CD14-positive monocyte (primary cell): ENCODE results near the gene ZNF223. TPM values are rescaled to one million over a fixed set of nuclear protein-coding genes. Genes with fewer than 3 reads are reported as not detected.

Experiments
- DNase-seq, 3 donors: peaks; one replicate each; pipeline ENCODE4 v3.0.0-alpha.2; 2011 to 2022
- H2AFZ ChIP-seq: 2 replicates; pipeline ENCODE4 v1.6.0; 2012; ENCODE audit warnings: mild to moderate bottlenecking, low read depth, low read length, inconsistent platforms; ENCODE audit not compliant: insufficient read depth, poor library complexity, severe bottlenecking
- H3K27ac ChIP-seq, 2 donors: 1 replicate in 1 of 2; 2 replicates in 1 of 2; pipeline ENCODE4 v1.5.1; 2012 to 2013; ENCODE audit warnings: low read length in 2 of 2, control low read depth in 1 of 2, inconsistent platforms in 1 of 2, low read depth in 1 of 2, mild to moderate bottlenecking in 1 of 2
- H3K27me3 ChIP-seq, 2 donors: one replicate each; pipeline versions ENCODE4 v1.6.0 to v1.6.1; 2011 to 2013; ENCODE audit warnings: low read length in 2 of 2; ENCODE audit not compliant: control insufficient read depth in 2 of 2, insufficient read depth in 2 of 2
- H3K36me3 ChIP-seq, 2 donors: replicated peaks in 1 of 2; 1 replicate in 1 of 2; 2 replicates in 1 of 2; pipeline versions ENCODE4 v1.5.1 to v1.6.1; 2012 to 2013; ENCODE audit warnings: low read length in 2 of 2, control low read depth in 1 of 2, inconsistent platforms in 1 of 2, mild to moderate bottlenecking in 1 of 2; ENCODE audit not compliant: insufficient read depth in 2 of 2, control insufficient read depth in 1 of 2
- H3K4me1 ChIP-seq, 2 donors: 1 replicate in 1 of 2; 2 replicates in 1 of 2; pipeline versions ENCODE4 v1.5.1 to v1.6.1; 2012 to 2013; ENCODE audit warnings: low read length in 2 of 2, control low read depth in 1 of 2, inconsistent platforms in 1 of 2, mild to moderate bottlenecking in 1 of 2, moderate library complexity in 1 of 2; ENCODE audit not compliant: insufficient read depth in 2 of 2, control insufficient read depth in 1 of 2
- H3K4me2 ChIP-seq: replicated peaks from 2 replicates; pipeline ENCODE3; 2012; ENCODE audit warnings: low read length, moderate library complexity, mild to moderate bottlenecking; ENCODE audit not compliant: poor library complexity, severe bottlenecking; ENCODE audit errors: extremely low read depth
- H3K4me3 ChIP-seq, 3 experiments: fragments of 200-600 bp in 1 of 3; sonication (generic) in 1 of 3; replicated peaks in 1 of 3; 1 replicate in 2 of 3; 2 replicates in 1 of 3; pipeline ENCODE4 v1.5.1; 2011 to 2013; ENCODE audit warnings: low read length in 3 of 3, mild to moderate bottlenecking in 3 of 3, control low read depth in 2 of 3, low read depth in 2 of 3, inconsistent platforms in 1 of 3, moderate library complexity in 1 of 3
- H3K79me2 ChIP-seq: 2 replicates; pipeline ENCODE4 v1.6.0; 2012; ENCODE audit warnings: mild to moderate bottlenecking, control low read depth, inconsistent platforms, low read length, moderate library complexity; ENCODE audit not compliant: insufficient read depth
- H3K9ac ChIP-seq: 2 replicates; pipeline ENCODE4 v1.6.0; 2017; ENCODE audit warnings: low read length, mild to moderate bottlenecking; ENCODE audit not compliant: insufficient read depth, poor library complexity, severe bottlenecking
- H3K9me3 ChIP-seq, 2 donors: replicated peaks in 1 of 2; 1 replicate in 1 of 2; 2 replicates in 1 of 2; pipeline versions ENCODE4 v1.5.1 to v1.6.1; 2012 to 2013; ENCODE audit warnings: low read length in 2 of 2, control low read depth in 1 of 2; ENCODE audit not compliant: control insufficient read depth in 1 of 2, insufficient read depth in 1 of 2
- H4K20me1 ChIP-seq: 2 replicates; pipeline ENCODE4 v1.6.0; 2012; ENCODE audit warnings: mild to moderate bottlenecking, low read length, control low read depth, moderate library complexity; ENCODE audit not compliant: insufficient read depth
- H3K27ac Mint-ChIP-seq, 7 donors: one replicate each; pipeline ENCODE4 v1.8.0; 2020; ENCODE audit warnings: mild to moderate bottlenecking in 7 of 7, mixed read lengths in 7 of 7, moderate library complexity in 6 of 7, inconsistent platforms in 2 of 7
- H3K27me3 Mint-ChIP-seq, 3 donors: one replicate each; pipeline ENCODE4 v1.8.0; 2021 to 2022; ENCODE audit warnings: low read depth in 3 of 3, mild to moderate bottlenecking in 3 of 3, mixed read lengths in 3 of 3, moderate library complexity in 3 of 3, inconsistent platforms in 1 of 3
- H3K36me3 Mint-ChIP-seq, 2 donors: one replicate each; pipeline ENCODE4 v1.8.0; 2020; ENCODE audit warnings: mixed read lengths in 2 of 2, inconsistent platforms in 1 of 2, mild to moderate bottlenecking in 1 of 2
- H3K4me1 Mint-ChIP-seq: one replicate; pipeline ENCODE4 v1.8.0; 2020; ENCODE audit warnings: mild to moderate bottlenecking, mixed read lengths
- H3K4me3 Mint-ChIP-seq, 2 donors: one replicate each; pipeline ENCODE4 v1.8.0; 2020; ENCODE audit warnings: mild to moderate bottlenecking in 2 of 2, mixed read lengths in 2 of 2, moderate library complexity in 1 of 2
- H3K9me3 Mint-ChIP-seq, 7 donors: one replicate each; pipeline ENCODE4 v1.8.0; 2020 to 2022; ENCODE audit warnings: mixed read lengths in 7 of 7, mild to moderate bottlenecking in 6 of 7, moderate library complexity in 6 of 7, inconsistent platforms in 2 of 7
- CTCF ChIP-seq: fragments of 200-600 bp; IDR thresholded peaks from one replicate; pipeline ENCODE4 v1.8.0; 2022; ENCODE audit warnings: antibody characterized with exemption, mild to moderate bottlenecking
- WGBS: methylation state at CpG from one replicate; pipeline ENCODE4 v1.1.5; 2013; ENCODE audit warnings: missing lambda C conversion rate; ENCODE audit not compliant: insufficient coverage; 5-methylcytosine and 5-hydroxymethylcytosine counted together
- intact Hi-C, 2 donors: fragments of 100-400 bp; cut with micrococcal nuclease; formaldehyde crosslinking; loops; one replicate each; pipeline versions ENCODE4 v1.15.0 to v1.15.1; 2023
- polyA plus RNA-seq, 3 donors: library from polyadenylated mRNA; depleted of rRNA in 1 of 3; unstranded in 2 of 3; stranded (reverse) in 1 of 3; fragments of 300-500 nt in 2 of 3; fragments of >200 nt in 1 of 3; fragmentation: Illumina TruSeq in 2 of 3; gene quantifications; 1 replicate in 2 of 3; 2 replicates in 1 of 3; pipeline ENCODE4 v1.2.3, GENCODE V29; 2012 to 2021

ZNF223 gene
- polyA plus RNA-seq, 3 donors = 1.1 to 2.0 (median 1.2) TPM

- peaks cover 30 to 53% (median 47%) of the 10 kb centered on the region in 7 donors for H3K9me3 Mint-ChIP-seq
- Histone ChIP-seq H3K4me3 (peak overlapping the region; percentile 88 to 92 (median 88)), H3K9ac (peak overlapping the region; percentile 71), H3K36me3 (peaks cover 4 to 16% of the 10 kb centered on the region in 2 donors), H3K9me3 (peaks cover 20 to 24% of the 10 kb centered on the region in 2 donors), H3K27ac (peak overlapping the region in 1 of 2 donors; percentile 59), H3K4me1 (peaks cover 16 to 18% of the 10 kb centered on the region in 2 donors), H4K20me1 (no peaks in the 10 kb centered on the region), H3K79me2 (no peaks in the 10 kb centered on the region), H3K27me3 (peaks cover 0 to 3% of the 10 kb centered on the region in 2 donors), H2AFZ (peak overlapping the region; percentile 86), H3K4me2 (peak overlapping the region; percentile 87)
- peak overlapping the region; percentile 96 to 98 for H3K4me3 Mint-ChIP-seq
- peak in 1 of 3 donors; percentile 24 for DNase-seq
- intact Hi-C loops = no loop called here
- no peak for TF ChIP-seq CTCF
- peaks cover 5 to 11% (median 5%) of the 10 kb centered on the region in 3 donors for H3K27me3 Mint-ChIP-seq
- 8% methylated on average over 14 of the region's 21 CpGs for WGBS
- H3K27ac Mint-ChIP-seq = peak overlapping the region in 6 of 7 donors; percentile 75 to 93 (median 86)
- peaks cover 25% of the 10 kb centered on the region for H3K4me1 Mint-ChIP-seq
- H3K36me3 Mint-ChIP-seq = peaks cover 18 to 23% of the 10 kb centered on the region in 2 donors
Observed at GRCh38 chr19:44050740-44051649, 841 bp upstream of the ZNF223 start.

GRCh38 chr19:44055870-44056269 is 4.0 kb downstream of the ZNF223 start:
- peaks cover 13 to 15% of the 10 kb centered on the region in 2 donors for H3K4me1 ChIP-seq
- H3K4me2 ChIP-seq = no peak overlapping the region
- Mint-ChIP-seq H3K4me3 (no peak overlapping the region), H3K4me1 (peaks cover 20% of the 10 kb centered on the region), H3K36me3 (peaks cover 42 to 58% of the 10 kb centered on the region in 2 donors), H3K27ac (no peak overlapping the region), H3K27me3 (peaks cover 0 to 5% (median 0%) of the 10 kb centered on the region in 3 donors), H3K9me3 (peaks cover 50 to 72% (median 54%) of the 10 kb centered on the region in 7 donors)
- H3K27me3 ChIP-seq = no peaks in the 10 kb centered on the region
- no peak overlapping the region for H2AFZ ChIP-seq
- intact Hi-C loops = no loop called here
- DNase-seq = no peak
- WGBS = 100% methylated on average over 3 of the region's 5 CpGs
- H3K36me3 ChIP-seq = peaks cover 25 to 59% of the 10 kb centered on the region in 2 donors
- H3K4me3 ChIP-seq = no peak overlapping the region
- no peaks in the 10 kb centered on the region for H3K79me2 ChIP-seq
- H3K9me3 ChIP-seq = peaks cover 54 to 59% of the 10 kb centered on the region in 2 donors
- no peak overlapping the region for H3K9ac ChIP-seq
- no peaks in the 10 kb centered on the region for H4K20me1 ChIP-seq
- no peak overlapping the region for H3K27ac ChIP-seq
- TF ChIP-seq CTCF = no peak
